Liver (tissue), 3 donors: ENCODE results near the gene SNAI1.

Experiments
- HNF4G ChIP-seq: IDR thresholded peaks from 2 replicates; pipeline ENCODE4 v1.6.1; 2016; ENCODE audit warnings: antibody characterized with exemption
- JUND ChIP-seq, 2 donors: IDR thresholded peaks; 2 replicates each; pipeline ENCODE4 v1.6.1; 2016; ENCODE audit warnings: antibody characterized with exemption in 2 of 2
- RAD21 ChIP-seq, 2 donors: IDR thresholded peaks; 2 replicates each; pipeline ENCODE4 v1.6.1; 2016; ENCODE audit warnings: antibody characterized with exemption in 2 of 2, mild to moderate bottlenecking in 2 of 2
- RXRA ChIP-seq, 2 donors: IDR thresholded peaks; 2 replicates each; pipeline ENCODE4 v1.6.1; 2017 to 2018; ENCODE audit warnings: antibody characterized with exemption in 2 of 2, mild to moderate bottlenecking in 1 of 2
- SP1 ChIP-seq: IDR thresholded peaks from 2 replicates; pipeline ENCODE4 v1.6.1; 2018; ENCODE audit warnings: antibody characterized with exemption, mild to moderate bottlenecking
- TF ChIP-seq, protein P1 (sequence below): fragments of 150-350 bp; IDR thresholded peaks from 2 replicates; pipeline ENCODE4 v1.5.1; 2017; ENCODE audit warnings: improper control_type of control experiment, low read depth, low read length; ENCODE audit not compliant: missing input control
- TF ChIP-seq, protein P2 (sequence below): IDR thresholded peaks from 2 replicates; pipeline ENCODE4 v1.6.1; 2016; ENCODE audit warnings: antibody characterized with exemption
- TF ChIP-seq, protein P3 (sequence below): IDR thresholded peaks from 2 replicates; pipeline ENCODE4 v1.6.1; 2016; ENCODE audit warnings: antibody characterized with exemption
- donor health status: healthy.
- donor health status: healthy.

DNA sequence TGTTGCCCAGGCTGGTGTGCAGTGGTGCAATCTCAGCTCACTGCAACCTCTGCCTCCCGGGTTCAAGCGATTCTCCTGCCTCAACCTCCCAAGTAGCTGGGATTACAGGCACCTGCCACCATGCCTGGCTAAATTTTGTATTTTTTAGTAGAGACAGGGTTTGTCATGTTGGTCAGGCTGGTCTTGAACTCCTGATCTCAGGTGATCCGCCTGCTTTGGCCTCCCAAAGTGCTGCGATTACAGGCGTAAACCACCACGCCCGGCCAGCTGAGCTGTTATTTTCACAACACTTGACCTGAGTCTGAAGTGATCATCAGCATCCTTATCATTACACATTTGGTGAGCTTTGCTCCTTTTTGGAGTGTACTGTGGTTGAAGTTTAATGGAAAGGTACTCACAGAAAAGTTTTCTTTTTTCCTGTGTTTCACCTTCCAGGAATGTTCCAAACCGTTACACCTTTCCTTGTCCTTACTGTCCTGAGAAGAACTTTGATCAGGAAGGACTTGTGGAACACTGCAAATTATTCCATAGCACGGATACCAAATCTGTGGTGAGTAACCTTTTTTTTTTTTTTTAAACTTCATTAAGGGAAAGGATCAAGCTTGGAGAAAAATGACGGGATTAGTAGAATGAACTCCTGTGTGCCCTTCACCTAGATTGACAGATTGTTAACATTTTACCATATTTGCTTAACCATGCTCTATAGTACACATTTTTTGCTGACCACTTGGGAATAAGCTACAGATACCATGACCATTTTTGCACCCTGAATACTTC lies 36.9 kb upstream of the SNAI1 start:
- TF ChIP-seq, protein P1, sequence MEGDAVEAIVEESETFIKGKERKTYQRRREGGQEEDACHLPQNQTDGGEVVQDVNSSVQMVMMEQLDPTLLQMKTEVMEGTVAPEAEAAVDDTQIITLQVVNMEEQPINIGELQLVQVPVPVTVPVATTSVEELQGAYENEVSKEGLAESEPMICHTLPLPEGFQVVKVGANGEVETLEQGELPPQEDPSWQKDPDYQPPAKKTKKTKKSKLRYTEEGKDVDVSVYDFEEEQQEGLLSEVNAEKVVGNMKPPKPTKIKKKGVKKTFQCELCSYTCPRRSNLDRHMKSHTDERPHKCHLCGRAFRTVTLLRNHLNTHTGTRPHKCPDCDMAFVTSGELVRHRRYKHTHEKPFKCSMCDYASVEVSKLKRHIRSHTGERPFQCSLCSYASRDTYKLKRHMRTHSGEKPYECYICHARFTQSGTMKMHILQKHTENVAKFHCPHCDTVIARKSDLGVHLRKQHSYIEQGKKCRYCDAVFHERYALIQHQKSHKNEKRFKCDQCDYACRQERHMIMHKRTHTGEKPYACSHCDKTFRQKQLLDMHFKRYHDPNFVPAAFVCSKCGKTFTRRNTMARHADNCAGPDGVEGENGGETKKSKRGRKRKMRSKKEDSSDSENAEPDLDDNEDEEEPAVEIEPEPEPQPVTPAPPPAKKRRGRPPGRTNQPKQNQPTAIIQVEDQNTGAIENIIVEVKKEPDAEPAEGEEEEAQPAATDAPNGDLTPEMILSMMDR, result no peak
- TF ChIP-seq RAD21 (IDR thresholded peaks at IDR 0.05), result no peak
- TF ChIP-seq, protein P2, sequence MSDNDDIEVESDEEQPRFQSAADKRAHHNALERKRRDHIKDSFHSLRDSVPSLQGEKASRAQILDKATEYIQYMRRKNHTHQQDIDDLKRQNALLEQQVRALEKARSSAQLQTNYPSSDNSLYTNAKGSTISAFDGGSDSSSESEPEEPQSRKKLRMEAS, result no peak
- no peak for TF ChIP-seq JUND (IDR thresholded peaks at IDR 0.05)
- TF ChIP-seq, protein P3, sequence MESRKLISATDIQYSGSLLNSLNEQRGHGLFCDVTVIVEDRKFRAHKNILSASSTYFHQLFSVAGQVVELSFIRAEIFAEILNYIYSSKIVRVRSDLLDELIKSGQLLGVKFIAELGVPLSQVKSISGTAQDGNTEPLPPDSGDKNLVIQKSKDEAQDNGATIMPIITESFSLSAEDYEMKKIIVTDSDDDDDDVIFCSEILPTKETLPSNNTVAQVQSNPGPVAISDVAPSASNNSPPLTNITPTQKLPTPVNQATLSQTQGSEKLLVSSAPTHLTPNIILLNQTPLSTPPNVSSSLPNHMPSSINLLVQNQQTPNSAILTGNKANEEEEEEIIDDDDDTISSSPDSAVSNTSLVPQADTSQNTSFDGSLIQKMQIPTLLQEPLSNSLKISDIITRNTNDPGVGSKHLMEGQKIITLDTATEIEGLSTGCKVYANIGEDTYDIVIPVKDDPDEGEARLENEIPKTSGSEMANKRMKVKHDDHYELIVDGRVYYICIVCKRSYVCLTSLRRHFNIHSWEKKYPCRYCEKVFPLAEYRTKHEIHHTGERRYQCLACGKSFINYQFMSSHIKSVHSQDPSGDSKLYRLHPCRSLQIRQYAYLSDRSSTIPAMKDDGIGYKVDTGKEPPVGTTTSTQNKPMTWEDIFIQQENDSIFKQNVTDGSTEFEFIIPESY, result no peak
- TF ChIP-seq RXRA (IDR thresholded peaks at IDR 0.05), result no peak
- TF ChIP-seq SP1, result no peak
- TF ChIP-seq HNF4G, result no peak
